Activated naive CD8-positive, alpha-beta T cell treated with anti-CD3 and anti-CD28 coated beads for 36 hours (primary cell): ENCODE measurements around the gene IFNA13. TPM values are rescaled to one million over a fixed set of nuclear protein-coding genes. Genes with fewer than 3 reads are reported as not detected.

Source experiments
- DNase-seq: peaks from one replicate; pipeline ENCODE4 v3.0.0; 2021
- H3K27ac Mint-ChIP-seq: one replicate; pipeline ENCODE4 v1.8.0; 2022; ENCODE audit warnings: mild to moderate bottlenecking, moderate library complexity, mixed read lengths
- H3K27me3 Mint-ChIP-seq: one replicate; pipeline ENCODE4 v1.8.0; 2022; ENCODE audit warnings: mild to moderate bottlenecking, mixed read lengths
- H3K36me3 Mint-ChIP-seq: one replicate; pipeline ENCODE4 v1.8.0; 2021; ENCODE audit warnings: mild to moderate bottlenecking, mixed read lengths
- H3K4me1 Mint-ChIP-seq: one replicate; pipeline ENCODE4 v1.8.0; 2021; ENCODE audit warnings: mixed read lengths
- H3K4me3 Mint-ChIP-seq: one replicate; pipeline ENCODE4 v1.8.0; 2022; ENCODE audit warnings: mild to moderate bottlenecking, moderate library complexity, mixed read lengths
- H3K9me3 Mint-ChIP-seq: one replicate; pipeline ENCODE4 v1.8.0; 2022; ENCODE audit warnings: mixed read lengths
- total RNA-seq, 2 experiments: library from RNA; stranded (reverse); gene quantifications; one replicate each; pipeline ENCODE4 v1.2.3, GENCODE V29; 2021

Gene IFNA13
- not detected for total RNA-seq

DNA sequence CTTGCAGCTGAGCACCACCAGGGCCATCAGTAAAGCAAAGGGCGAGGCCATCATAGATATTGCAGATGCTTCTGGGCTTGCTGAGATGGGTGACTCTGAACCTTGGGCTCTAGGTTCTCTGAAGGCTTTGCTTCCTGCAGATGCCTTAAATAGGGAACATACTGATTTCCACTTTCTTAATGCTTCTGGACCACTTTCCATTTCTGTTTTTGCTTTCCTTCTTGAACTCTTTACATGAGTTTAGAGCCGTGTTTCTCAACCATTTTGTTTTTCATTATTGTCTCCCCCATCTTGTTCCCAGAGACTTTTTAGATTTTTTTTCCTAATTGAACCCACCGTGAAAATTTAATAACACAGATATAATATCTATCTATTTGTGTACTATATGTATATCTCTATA is at the start of gene IFNA13:
Gene IFNA13 (minus strand): TSS at position 101 of the 400 bp plus-strand sequence. CDS start 47 bp downstream, at position 54.
- Mint-ChIP-seq H3K4me3 (no peak within 1 kb of the TSS), H3K9me3 (no peaks in the 10 kb centered on the region), H3K27me3 (peaks cover 10% of the 10 kb centered on the region), H3K27ac (no peak within 1 kb of the TSS), H3K4me1 (no peaks in the 10 kb centered on the region), H3K36me3 (no peaks in the 10 kb centered on the region)
- no peak for DNase-seq

GRCh38 chr9:21415493-21416267 is 47.8 kb upstream of the IFNA13 start:
- Mint-ChIP-seq H3K4me1 (no peaks in the 10 kb centered on the region), H3K36me3 (no peaks in the 10 kb centered on the region), H3K27ac (no peak overlapping the region), H3K27me3 (peaks cover 17% of the 10 kb centered on the region), H3K9me3 (no peaks in the 10 kb centered on the region), H3K4me3 (no peak overlapping the region)
- no peak for DNase-seq

- Mint-ChIP-seq H3K4me3 (no peak overlapping the region), H3K4me1 (no peaks in the 10 kb centered on the region), H3K9me3 (no peaks in the 10 kb centered on the region), H3K27ac (no peak overlapping the region), H3K36me3 (no peaks in the 10 kb centered on the region), H3K27me3 (peaks cover 22% of the 10 kb centered on the region)
- DNase-seq, result no peak
These were observed 46.5 kb upstream of the IFNA13 start for GRCh38 chr9:21414220-21414940.

- Mint-ChIP-seq H3K4me3 (no peak overlapping the region), H3K36me3 (no peaks in the 10 kb centered on the region), H3K9me3 (no peaks in the 10 kb centered on the region), H3K27ac (no peak overlapping the region), H3K4me1 (no peaks in the 10 kb centered on the region), H3K27me3 (peaks cover 22% of the 10 kb centered on the region)
- DNase-seq, result no peak
These were observed 45.8 kb upstream of the IFNA13 start for GRCh38 chr9:21413624-21414023.

DNA sequence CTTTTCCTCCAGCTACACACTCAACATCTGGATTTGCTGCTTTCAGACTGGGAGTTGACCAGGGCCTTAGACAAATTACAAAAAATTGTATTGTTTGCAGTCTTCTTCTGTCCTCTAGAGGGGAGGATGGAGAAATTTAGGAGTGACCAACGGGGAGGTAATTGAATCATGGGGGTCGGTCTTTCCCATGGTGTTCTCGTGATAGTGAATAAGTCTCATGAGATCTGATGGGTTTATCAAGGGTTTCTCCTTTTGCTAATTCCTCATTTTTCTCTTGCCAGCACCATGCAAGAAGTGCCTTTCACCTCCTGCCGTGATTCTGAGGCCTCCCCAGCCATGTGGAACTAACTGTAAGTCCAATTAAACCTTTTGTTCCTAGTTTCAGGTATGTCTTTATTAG is 45.3 kb upstream of the IFNA13 start:
- no peak overlapping the region for H3K4me3 Mint-ChIP-seq
- no peaks in the 10 kb centered on the region for H3K36me3 Mint-ChIP-seq
- H3K4me1 Mint-ChIP-seq, result no peaks in the 10 kb centered on the region
- no peak overlapping the region for H3K27ac Mint-ChIP-seq
- DNase-seq, result no peak
- H3K27me3 Mint-ChIP-seq, result peaks cover 22% of the 10 kb centered on the region
- H3K9me3 Mint-ChIP-seq, result no peaks in the 10 kb centered on the region

DNA sequence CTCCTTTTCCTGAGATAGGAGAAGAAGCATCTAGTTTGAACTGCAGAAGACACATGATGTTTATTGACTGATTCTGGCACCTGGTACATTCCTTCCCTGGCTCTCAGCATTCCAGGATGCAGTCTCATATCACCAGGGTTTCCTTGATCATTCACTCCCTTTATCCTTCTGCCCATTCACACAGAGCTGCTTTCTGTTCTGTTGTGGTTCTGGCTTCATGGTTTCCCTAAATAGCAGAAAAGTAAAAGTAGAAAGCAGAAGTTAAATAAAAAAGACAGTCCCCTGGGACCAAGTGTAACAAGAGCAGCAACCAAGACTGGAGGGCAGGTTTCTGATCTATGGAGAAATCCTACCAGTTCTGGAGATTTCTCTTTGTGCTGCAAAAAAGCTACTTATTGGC is 44.2 kb upstream of the IFNA13 start:
- Mint-ChIP-seq H3K27me3 (peaks cover 22% of the 10 kb centered on the region), H3K27ac (no peak overlapping the region), H3K4me3 (no peak overlapping the region), H3K36me3 (no peaks in the 10 kb centered on the region), H3K4me1 (no peaks in the 10 kb centered on the region), H3K9me3 (no peaks in the 10 kb centered on the region)
- no peak for DNase-seq

DNA sequence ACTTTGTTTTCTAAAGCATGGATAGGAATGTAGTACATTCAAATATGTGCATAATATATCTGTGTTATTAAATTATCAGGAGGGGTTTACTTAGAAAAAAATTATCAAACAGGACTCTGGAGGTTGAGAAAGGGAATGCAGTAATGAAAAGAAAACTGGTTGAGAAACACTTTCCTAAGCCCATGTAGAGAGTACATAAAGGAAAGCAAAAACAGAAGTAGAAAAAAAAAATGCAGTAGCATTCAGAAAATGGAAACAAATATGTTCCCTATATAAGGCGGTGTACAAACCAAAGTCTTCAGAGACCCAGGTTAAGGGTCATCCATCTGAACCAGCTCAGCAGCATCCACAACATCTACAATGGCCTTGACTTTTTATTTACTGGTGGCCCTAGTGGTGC is 41.0 kb upstream of the IFNA13 start, which contains the start of gene IFNA8:
Gene IFNA8 (plus strand): TSS at position 301 of the 400 bp plus-strand sequence. CDS start 60 bp downstream, at position 361.
- H3K4me3 Mint-ChIP-seq, result no peak within 1 kb of the TSS
- no peaks in the 10 kb centered on the region for H3K4me1 Mint-ChIP-seq
- no peak within 1 kb of the TSS for H3K27ac Mint-ChIP-seq
- H3K9me3 Mint-ChIP-seq, result no peaks in the 10 kb centered on the region
- no peaks in the 10 kb centered on the region for H3K36me3 Mint-ChIP-seq
- DNase-seq, result no peak
- H3K27me3 Mint-ChIP-seq, result peaks cover 23% of the 10 kb centered on the region

GRCh38 chr9:21404146-21404545 is 36.3 kb upstream of the IFNA13 start:
- no peak overlapping the region for H3K27ac Mint-ChIP-seq
- no peak overlapping the region for H3K4me3 Mint-ChIP-seq
- H3K4me1 Mint-ChIP-seq, result peaks cover 8% of the 10 kb centered on the region
- H3K36me3 Mint-ChIP-seq, result no peaks in the 10 kb centered on the region
- peaks cover 1% of the 10 kb centered on the region for H3K9me3 Mint-ChIP-seq
- no peak for DNase-seq
- peaks cover 44% of the 10 kb centered on the region for H3K27me3 Mint-ChIP-seq

- Mint-ChIP-seq H3K4me3 (peak overlapping the region; percentile 69), H3K4me1 (peaks cover 13% of the 10 kb centered on the region), H3K27me3 (peaks cover 57% of the 10 kb centered on the region), H3K27ac (no peak overlapping the region), H3K9me3 (peaks cover 1% of the 10 kb centered on the region), H3K36me3 (no peaks in the 10 kb centered on the region)
- peak; percentile 10 for DNase-seq
These were observed 34.8 kb upstream of the IFNA13 start for GRCh38 chr9:21402386-21403251.

DNA sequence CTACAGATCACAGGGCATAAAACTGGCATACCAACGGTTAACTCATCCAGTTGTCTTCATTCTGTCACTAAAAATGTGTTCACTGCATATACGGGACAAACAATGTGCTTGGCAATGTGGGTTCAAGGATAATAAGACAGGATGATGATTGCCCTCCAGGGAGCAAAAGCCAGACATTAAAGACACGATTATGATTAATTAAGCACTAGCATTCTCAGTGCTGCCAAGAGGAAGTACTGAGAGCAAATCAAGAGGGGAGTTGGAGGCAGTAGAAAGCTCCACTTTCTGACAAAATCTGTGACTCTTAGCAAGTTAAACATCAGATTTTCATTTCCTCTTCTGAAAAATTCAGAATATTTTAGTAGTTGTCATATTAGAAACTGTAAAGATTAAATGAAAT is 32.1 kb upstream of the IFNA13 start:
- H3K27me3 Mint-ChIP-seq, result peaks cover 74% of the 10 kb centered on the region
- no peaks in the 10 kb centered on the region for H3K36me3 Mint-ChIP-seq
- no peak for DNase-seq
- peaks cover 1% of the 10 kb centered on the region for H3K9me3 Mint-ChIP-seq
- H3K27ac Mint-ChIP-seq, result no peak overlapping the region
- peaks cover 21% of the 10 kb centered on the region for H3K4me1 Mint-ChIP-seq
- no peak overlapping the region for H3K4me3 Mint-ChIP-seq

- peaks cover 21% of the 10 kb centered on the region for H3K4me1 Mint-ChIP-seq
- H3K27me3 Mint-ChIP-seq, result peaks cover 73% of the 10 kb centered on the region
- no peak overlapping the region for H3K27ac Mint-ChIP-seq
- no peak overlapping the region for H3K4me3 Mint-ChIP-seq
- peaks cover 1% of the 10 kb centered on the region for H3K9me3 Mint-ChIP-seq
- no peak for DNase-seq
- H3K36me3 Mint-ChIP-seq, result no peaks in the 10 kb centered on the region
These were observed 31.2 kb upstream of the IFNA13 start for GRCh38 chr9:21398955-21399489.

GRCh38 chr9:21395778-21396717 is 28.2 kb upstream of the IFNA13 start:
- Mint-ChIP-seq H3K4me3 (peak overlapping the region; percentile 64), H3K4me1 (peaks cover 15% of the 10 kb centered on the region), H3K9me3 (peaks cover 1% of the 10 kb centered on the region), H3K36me3 (no peaks in the 10 kb centered on the region), H3K27me3 (peaks cover 63% of the 10 kb centered on the region), H3K27ac (no peak overlapping the region)
- DNase-seq, result peak; percentile 57

DNA sequence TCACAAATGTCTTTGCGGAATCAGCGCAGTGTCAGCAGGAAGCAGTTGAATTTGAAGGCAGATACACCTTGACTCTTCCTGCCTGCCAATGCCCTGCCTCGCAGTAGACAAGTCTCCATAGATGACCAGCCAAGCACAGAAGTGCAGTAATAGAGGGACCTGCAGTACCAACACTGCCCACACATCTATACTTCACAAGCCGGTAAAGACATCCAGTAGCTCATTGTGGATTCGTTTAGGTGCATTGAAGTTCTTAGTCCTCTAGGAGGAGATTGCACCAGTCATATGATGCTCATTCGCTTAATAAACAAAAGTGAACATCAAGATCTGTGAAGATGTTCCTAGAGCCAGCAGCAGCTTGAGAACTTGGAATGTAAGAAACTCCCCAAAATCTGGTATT is 24.4 kb upstream of the IFNA13 start:
- H3K27me3 Mint-ChIP-seq, result peaks cover 62% of the 10 kb centered on the region
- H3K4me3 Mint-ChIP-seq, result no peak overlapping the region
- H3K27ac Mint-ChIP-seq, result no peak overlapping the region
- peaks cover 8% of the 10 kb centered on the region for H3K4me1 Mint-ChIP-seq
- no peaks in the 10 kb centered on the region for H3K36me3 Mint-ChIP-seq
- H3K9me3 Mint-ChIP-seq, result no peaks in the 10 kb centered on the region
- no peak for DNase-seq

DNA sequence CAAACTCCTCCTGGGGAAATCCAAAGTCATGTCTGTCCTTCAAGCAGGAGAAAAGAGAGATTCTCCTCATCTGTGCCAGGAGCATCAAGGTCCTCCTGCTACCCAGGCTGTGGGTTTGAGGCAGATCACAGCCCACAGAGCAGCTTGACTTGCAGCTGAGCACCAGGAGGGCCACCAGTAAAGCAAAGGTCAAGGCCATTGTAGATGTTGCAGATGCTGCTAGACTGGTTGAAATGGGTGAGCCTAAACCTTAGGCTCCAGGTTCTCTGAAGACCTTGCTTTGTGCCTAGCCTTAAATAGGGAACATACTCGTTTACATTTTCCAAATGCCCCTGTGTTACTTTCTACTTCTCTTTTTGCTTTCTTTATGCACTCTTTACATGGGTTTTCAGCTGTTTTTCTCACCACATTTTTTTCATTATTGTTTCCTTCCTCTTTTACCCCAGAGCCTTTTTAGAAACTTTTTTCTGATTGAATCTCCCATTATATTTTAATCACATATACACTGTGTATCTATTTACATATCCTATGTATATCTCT is 17.3 kb upstream of the IFNA13 start, which contains the start of gene IFNA2:
Gene IFNA2 (minus strand): TSS at position 268 of the 540 bp plus-strand sequence. CDS start 69 bp downstream, at position 199.
- Mint-ChIP-seq H3K9me3 (no peaks in the 10 kb centered on the region), H3K4me1 (peaks cover 20% of the 10 kb centered on the region), H3K36me3 (no peaks in the 10 kb centered on the region), H3K27me3 (peaks cover 46% of the 10 kb centered on the region), H3K27ac (no peak within 1 kb of the TSS), H3K4me3 (no peak within 1 kb of the TSS)
- DNase-seq, result no peak
